Bronchial epithelial cell (primary cell): Measurements from ENCODE around the gene EPHA6. TPM values are rescaled to one million over a fixed set of nuclear protein-coding genes. Genes with fewer than 3 reads are reported as not detected.

ENCODE experiments used
- DNase-seq: peaks from one replicate; pipeline ENCODE4 v3.0.0-alpha.2; 2010; ENCODE audit warnings: low read depth
- FAIRE-seq: peaks from 2 replicates; lab custom pipeline; 2011; peaks lifted over from hg19 to GRCh38; lab: Jason Lieb, UNC
- H3K27me3 ChIP-seq: 2 replicates; pipeline ENCODE4 v1.5.1; 2011; ENCODE audit warnings: low read length; ENCODE audit not compliant: control insufficient read depth, insufficient read depth
- H3K36me3 ChIP-seq: 2 replicates; pipeline ENCODE4 v1.5.1; 2011; ENCODE audit warnings: low read length; ENCODE audit not compliant: control insufficient read depth, insufficient read depth
- H3K4me3 ChIP-seq: 2 replicates; pipeline ENCODE4 v1.5.1; 2011; ENCODE audit warnings: mild to moderate bottlenecking, low read depth, low read length, control low read depth
- total RNA-seq: library from RNA; depleted of rRNA; stranded (reverse); fragments of >200 nt; gene quantifications from 2 replicates; pipeline ENCODE4 v1.2.1, GENCODE V29; 2014
- TF ChIP-seq, protein P1 (sequence below): IDR thresholded peaks from 2 replicates; pipeline ENCODE4 v1.5.1; 2011; ENCODE audit warnings: mild to moderate bottlenecking, moderate library complexity, low read length, control low read depth, inconsistent platforms; ENCODE audit not compliant: insufficient read depth, severe bottlenecking

The EPHA6 gene
- total RNA-seq, 1 donor from 2014 or later, result 0.26 TPM

DNA sequence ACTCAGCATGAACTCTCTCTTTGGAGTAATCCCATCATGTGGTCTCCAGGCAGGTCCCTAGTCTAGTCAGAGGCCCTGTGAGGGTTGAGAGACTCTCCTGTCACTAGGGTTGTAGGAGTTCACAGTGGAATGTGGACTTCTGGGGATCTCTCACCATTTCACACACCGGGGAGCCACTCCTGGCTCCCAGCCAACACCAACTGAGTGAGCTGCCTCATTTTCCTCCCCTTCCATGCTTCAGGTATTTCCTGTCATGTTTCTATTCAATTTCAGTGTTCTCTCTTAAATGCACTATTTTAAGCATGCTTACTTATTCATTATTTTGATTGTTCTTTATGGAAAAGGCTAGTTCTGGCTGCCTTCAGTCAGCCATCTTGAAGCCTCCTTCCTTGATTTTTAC, 482.6 kb downstream of the EPHA6 start:
- H3K4me3 ChIP-seq, result no peak overlapping the region
- TF ChIP-seq, protein P1, sequence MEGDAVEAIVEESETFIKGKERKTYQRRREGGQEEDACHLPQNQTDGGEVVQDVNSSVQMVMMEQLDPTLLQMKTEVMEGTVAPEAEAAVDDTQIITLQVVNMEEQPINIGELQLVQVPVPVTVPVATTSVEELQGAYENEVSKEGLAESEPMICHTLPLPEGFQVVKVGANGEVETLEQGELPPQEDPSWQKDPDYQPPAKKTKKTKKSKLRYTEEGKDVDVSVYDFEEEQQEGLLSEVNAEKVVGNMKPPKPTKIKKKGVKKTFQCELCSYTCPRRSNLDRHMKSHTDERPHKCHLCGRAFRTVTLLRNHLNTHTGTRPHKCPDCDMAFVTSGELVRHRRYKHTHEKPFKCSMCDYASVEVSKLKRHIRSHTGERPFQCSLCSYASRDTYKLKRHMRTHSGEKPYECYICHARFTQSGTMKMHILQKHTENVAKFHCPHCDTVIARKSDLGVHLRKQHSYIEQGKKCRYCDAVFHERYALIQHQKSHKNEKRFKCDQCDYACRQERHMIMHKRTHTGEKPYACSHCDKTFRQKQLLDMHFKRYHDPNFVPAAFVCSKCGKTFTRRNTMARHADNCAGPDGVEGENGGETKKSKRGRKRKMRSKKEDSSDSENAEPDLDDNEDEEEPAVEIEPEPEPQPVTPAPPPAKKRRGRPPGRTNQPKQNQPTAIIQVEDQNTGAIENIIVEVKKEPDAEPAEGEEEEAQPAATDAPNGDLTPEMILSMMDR, result no peak
- no peak for DNase-seq
- no peak for FAIRE-seq
- H3K36me3 ChIP-seq, result no peaks in the 10 kb centered on the region
- no peaks in the 10 kb centered on the region for H3K27me3 ChIP-seq

- Histone ChIP-seq H3K4me3 (no peak overlapping the region), H3K36me3 (no peaks in the 10 kb centered on the region), H3K27me3 (no peaks in the 10 kb centered on the region)
- TF ChIP-seq, protein P1, result no peak
- FAIRE-seq, result no peak
- DNase-seq, result no peak
Measured at GRCh38 chr3:97301114-97301513, 486.7 kb downstream of the EPHA6 start.

DNA sequence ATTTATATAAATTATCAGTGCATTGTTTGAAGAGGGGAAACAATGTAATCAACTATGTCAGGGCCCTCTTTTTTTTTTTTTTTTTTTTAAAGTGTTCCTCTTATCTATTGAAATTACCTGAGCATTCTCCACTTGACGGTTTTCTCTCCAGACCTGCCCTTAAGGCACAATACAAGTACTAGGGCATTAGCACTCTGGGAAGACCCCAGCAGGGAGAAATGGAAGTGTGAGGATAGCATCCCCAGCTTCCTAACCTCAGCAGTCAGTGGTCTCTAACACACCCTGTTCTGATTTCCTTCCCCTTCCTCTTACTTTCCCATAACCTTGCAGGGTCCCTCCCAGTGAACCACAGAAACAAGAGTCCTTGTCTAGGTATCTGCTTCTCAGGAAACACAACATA, 491.8 kb downstream of the EPHA6 start:
- TF ChIP-seq, protein P1, result no peak
- FAIRE-seq (no peak), DNase-seq (no peak)
- Histone ChIP-seq H3K36me3 (no peaks in the 10 kb centered on the region), H3K27me3 (no peaks in the 10 kb centered on the region), H3K4me3 (no peak overlapping the region)

DNA sequence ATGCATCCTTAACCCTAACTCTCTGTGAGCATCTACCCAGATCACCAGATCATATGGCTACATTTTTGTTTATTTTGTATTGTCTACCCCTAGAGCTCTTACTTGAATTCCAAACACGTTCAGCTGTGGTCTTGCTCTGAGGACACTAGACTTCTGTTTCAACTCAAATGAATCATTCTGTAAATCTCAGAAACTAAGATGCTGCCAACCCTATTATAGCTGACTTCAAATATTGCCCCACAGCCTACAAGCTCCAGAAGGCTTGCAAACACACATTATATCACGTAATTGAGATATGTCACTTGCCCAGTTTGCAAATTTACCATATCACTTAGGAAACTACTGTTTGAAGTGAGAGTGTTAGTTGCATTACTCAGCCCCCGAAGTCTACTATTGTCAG, 524.0 kb downstream of the EPHA6 start:
- DNase-seq (no peak), FAIRE-seq (no peak)
- Histone ChIP-seq H3K27me3 (no peaks in the 10 kb centered on the region), H3K4me3 (no peak overlapping the region), H3K36me3 (no peaks in the 10 kb centered on the region)
- TF ChIP-seq, protein P1, result no peak

DNA sequence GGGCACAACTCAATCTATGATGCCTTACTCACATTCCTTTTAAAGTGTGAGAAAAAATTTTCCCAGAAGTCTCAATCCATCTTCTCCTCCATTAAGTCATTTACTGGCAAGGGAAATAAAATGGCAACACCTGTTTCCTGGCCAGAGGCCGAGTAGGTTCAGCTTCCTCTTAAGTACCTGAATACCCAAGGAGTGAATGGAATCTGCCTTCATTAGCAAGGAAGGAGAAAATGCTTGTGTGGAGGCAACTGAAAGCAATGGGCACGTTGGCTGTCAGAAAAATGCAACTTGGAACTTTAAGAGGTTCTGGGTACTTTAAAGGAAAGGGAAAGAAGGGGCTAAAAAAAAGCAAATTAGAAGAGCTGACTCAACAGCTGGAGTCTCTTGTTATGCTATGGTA, 526.5 kb downstream of the EPHA6 start:
- H3K27me3 ChIP-seq, result no peaks in the 10 kb centered on the region
- no peaks in the 10 kb centered on the region for H3K36me3 ChIP-seq
- FAIRE-seq (no peak), DNase-seq (no peak)
- TF ChIP-seq, protein P1, result no peak
- H3K4me3 ChIP-seq, result no peak overlapping the region

DNA sequence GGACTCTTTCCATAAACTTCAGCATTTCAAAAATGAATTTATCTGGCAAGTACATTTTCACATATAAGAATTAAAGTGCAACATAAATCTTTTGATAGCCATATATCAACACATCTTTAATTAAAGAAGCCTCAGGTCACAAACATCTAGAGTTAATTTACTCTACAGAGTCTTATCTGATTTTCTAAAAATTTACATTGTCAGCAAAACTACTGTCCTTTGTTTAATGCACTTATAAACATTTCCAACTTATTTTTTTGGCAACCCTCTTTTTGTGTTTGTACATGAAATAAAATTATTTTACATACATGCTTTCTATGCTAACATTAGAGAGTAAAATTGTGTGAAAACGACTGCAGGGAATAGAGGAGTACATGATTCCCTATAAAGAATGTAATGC, 533.4 kb downstream of the EPHA6 start:
- TF ChIP-seq, protein P1, result no peak
- Histone ChIP-seq H3K27me3 (no peaks in the 10 kb centered on the region), H3K36me3 (no peaks in the 10 kb centered on the region), H3K4me3 (no peak overlapping the region)
- DNase-seq (no peak), FAIRE-seq (no peak)
